Ovary (tissue), 9 donors: ENCODE data around the gene INSL3. TPM values are rescaled to one million over a fixed set of nuclear protein-coding genes. Genes with fewer than 3 reads are reported as not detected.

Experiments
- DNase-seq, 5 donors: peaks; one replicate each; pipeline ENCODE4 v3.0.0-alpha.2; 2019 to 2020
- H3K27ac ChIP-seq, 2 donors: fragments of 200-600 bp; one replicate each; pipeline versions ENCODE4 v1.5.1 to v1.8.0; 2019 to 2022
- H3K27me3 ChIP-seq: fragments of 200-600 bp; one replicate; pipeline ENCODE4 v1.8.0; 2022
- H3K36me3 ChIP-seq: fragments of 200-600 bp; sonication (generic); one replicate; pipeline ENCODE4 v1.5.1; 2019
- H3K4me1 ChIP-seq: one replicate; pipeline ENCODE4 v1.8.1; 2013; ENCODE audit warnings: mild to moderate bottlenecking, moderate library complexity; ENCODE audit not compliant: insufficient read depth
- H3K4me3 ChIP-seq: fragments of 200-600 bp; sonication (generic); one replicate; pipeline ENCODE4 v1.5.1; 2017
- H3K9me3 ChIP-seq, 2 donors: fragments of 200-600 bp in 1 of 2; sonication (generic) in 1 of 2; one replicate each; pipeline versions ENCODE4 v1.5.1 to v1.8.1; 2013 to 2019; ENCODE audit warnings: mild to moderate bottlenecking in 1 of 2, moderate library complexity in 1 of 2
- EP300 ChIP-seq: sonication (generic); formaldehyde crosslinking; IDR thresholded peaks from one replicate; pipeline ENCODE4 v1.6.1; 2017; ENCODE audit warnings: antibody characterized with exemption
- POLR2A ChIP-seq: fragments of 450-650 bp; IDR thresholded peaks from one replicate; pipeline ENCODE4 v1.6.1; 2017; ENCODE audit warnings: antibody characterized with exemption, mild to moderate bottlenecking, moderate library complexity
- WGBS, 3 donors: extraction: QIAGEN DNeasy Blood & Tissue Kit in 1 of 3; methylation state at CpG; one replicate each; pipeline versions ENCODE4 v1.1.5 to v1.1.7; 2013 to 2017; 5-methylcytosine and 5-hydroxymethylcytosine counted together
- intact Hi-C, 4 donors: fragments of 100-400 bp; cut with DNase I; formaldehyde crosslinking; loops; one replicate each; pipeline versions ENCODE4 v1.11.0 to v1.15.1; 2022 to 2023
- polyA plus RNA-seq, 2 donors: library from polyadenylated mRNA; stranded (reverse); fragments of 200-250 nt in 1 of 2; fragments of 350-450 nt in 1 of 2; fragmentation: Illumina TruSeq in 1 of 2; extraction: RNeasy Lipid Tissue Mini Kit (QIAGEN cat#74804) in 1 of 2; gene quantifications; one replicate each; pipeline ENCODE4 v1.2.3, GENCODE V29; 2013 to 2014
- total RNA-seq, 7 donors: library from RNA; depleted of rRNA in 2 of 7; stranded (reverse); fragments of >200 nt in 2 of 7; fragmentation: NEBNext Ultra II Directional in 3 of 7; extraction: Animal tissue kit (Norgen Biotek cat#: 25700) in 3 of 7; gene quantifications; one replicate each; pipeline versions ENCODE4 v1.1.0 to v1.2.4, GENCODE V29; 2016 to 2023
- TF ChIP-seq, protein P1 (sequence below), 3 donors: fragments of 450-650 bp in 2 of 3; fragments of 200-600 bp in 1 of 3; IDR thresholded peaks; one replicate each; pipeline versions ENCODE4 v1.5.1 to v1.8.0; 2016 to 2022; ENCODE audit warnings: antibody characterized with exemption in 3 of 3, mild to moderate bottlenecking in 1 of 3
- donor health status: DM: no; HTN: no; CAD: no; lungs with moderate emphysema.
- donor health status: DM: no; HTN: no; CAD: no.
- donor health status: Bipolar disorder and iron deficiency.
- donor health status: DM: yes; HTN: yes; CAD: no.
- donor health status: DM: no; HTN: no; CAD: no.
- donor health status: DM: yes; HTN: yes; CAD: no.

Gene INSL3
- total and polyA plus RNA-seq, 9 donors, result 0.38 to 121 (median 2.0) TPM; not detected in 1

DNA sequence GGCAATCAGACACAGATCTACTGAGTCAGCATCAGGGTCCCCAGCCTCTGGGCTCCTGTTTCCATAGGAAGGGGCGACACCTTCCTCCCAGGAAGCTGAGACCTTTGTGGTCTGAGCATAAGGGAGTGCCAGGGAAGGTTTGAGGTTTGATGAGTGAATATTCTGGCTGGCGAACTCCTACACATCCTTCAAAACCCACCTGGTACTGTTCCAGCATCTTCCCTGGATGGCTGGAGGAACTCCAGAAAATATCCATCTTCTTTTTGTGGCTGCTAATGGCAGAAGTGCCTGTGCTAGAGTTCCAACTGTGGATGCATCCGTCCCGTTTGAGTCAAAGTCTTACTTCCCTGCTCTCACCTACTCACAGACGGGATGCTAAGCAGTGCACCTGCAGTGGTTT, 9.2 kb downstream of the INSL3 start:
- intact Hi-C loops, result no loop called here
- WGBS, 3 donors, result 54 to 71% (median 58%) methylated on average over 5 of the region's 5 CpGs
- Histone ChIP-seq H3K36me3 (no peaks in the 10 kb centered on the region), H3K4me3 (no peak overlapping the region), H3K27ac (no peak overlapping the region), H3K27me3 (no peaks in the 10 kb centered on the region), H3K4me1 (no peaks in the 10 kb centered on the region), H3K9me3 (no peaks in the 10 kb centered on the region)
- DNase-seq, result no peak
- TF ChIP-seq EP300 (no peak), POLR2A (no peak)
- TF ChIP-seq, protein P1, sequence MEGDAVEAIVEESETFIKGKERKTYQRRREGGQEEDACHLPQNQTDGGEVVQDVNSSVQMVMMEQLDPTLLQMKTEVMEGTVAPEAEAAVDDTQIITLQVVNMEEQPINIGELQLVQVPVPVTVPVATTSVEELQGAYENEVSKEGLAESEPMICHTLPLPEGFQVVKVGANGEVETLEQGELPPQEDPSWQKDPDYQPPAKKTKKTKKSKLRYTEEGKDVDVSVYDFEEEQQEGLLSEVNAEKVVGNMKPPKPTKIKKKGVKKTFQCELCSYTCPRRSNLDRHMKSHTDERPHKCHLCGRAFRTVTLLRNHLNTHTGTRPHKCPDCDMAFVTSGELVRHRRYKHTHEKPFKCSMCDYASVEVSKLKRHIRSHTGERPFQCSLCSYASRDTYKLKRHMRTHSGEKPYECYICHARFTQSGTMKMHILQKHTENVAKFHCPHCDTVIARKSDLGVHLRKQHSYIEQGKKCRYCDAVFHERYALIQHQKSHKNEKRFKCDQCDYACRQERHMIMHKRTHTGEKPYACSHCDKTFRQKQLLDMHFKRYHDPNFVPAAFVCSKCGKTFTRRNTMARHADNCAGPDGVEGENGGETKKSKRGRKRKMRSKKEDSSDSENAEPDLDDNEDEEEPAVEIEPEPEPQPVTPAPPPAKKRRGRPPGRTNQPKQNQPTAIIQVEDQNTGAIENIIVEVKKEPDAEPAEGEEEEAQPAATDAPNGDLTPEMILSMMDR (IDR thresholded peaks at IDR 0.05), result no peak

DNA sequence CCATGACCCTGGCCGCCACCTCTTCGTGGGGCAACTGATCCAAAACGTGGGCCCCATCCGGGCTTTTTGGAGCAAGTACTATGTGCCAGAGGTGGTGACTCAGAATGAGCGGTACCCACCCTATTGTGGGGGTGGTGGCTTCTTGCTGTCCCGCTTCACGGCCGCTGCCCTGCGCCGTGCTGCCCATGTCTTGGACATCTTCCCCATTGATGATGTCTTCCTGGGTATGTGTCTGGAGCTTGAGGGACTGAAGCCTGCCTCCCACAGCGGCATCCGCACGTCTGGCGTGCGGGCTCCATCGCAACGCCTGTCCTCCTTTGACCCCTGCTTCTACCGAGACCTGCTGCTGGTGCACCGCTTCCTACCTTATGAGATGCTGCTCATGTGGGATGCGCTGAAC, 9.6 kb downstream of the INSL3 start:
- TF ChIP-seq POLR2A, result no peak
- TF ChIP-seq EP300, result no peak
- TF ChIP-seq, protein P1 (IDR thresholded peaks at IDR 0.05), result no peak
- 86 to 88% (median 86%) methylated on average over 20 of the region's 20 CpGs for WGBS, 3 donors
- intact Hi-C loops, result no loop called here
- no peak for DNase-seq
- no peaks in the 10 kb centered on the region for H3K36me3 ChIP-seq
- H3K27me3 ChIP-seq, result no peaks in the 10 kb centered on the region
- H3K4me1 ChIP-seq, result no peaks in the 10 kb centered on the region
- H3K4me3 ChIP-seq, result no peak overlapping the region
- H3K9me3 ChIP-seq, result no peaks in the 10 kb centered on the region
- no peak overlapping the region for H3K27ac ChIP-seq

DNA sequence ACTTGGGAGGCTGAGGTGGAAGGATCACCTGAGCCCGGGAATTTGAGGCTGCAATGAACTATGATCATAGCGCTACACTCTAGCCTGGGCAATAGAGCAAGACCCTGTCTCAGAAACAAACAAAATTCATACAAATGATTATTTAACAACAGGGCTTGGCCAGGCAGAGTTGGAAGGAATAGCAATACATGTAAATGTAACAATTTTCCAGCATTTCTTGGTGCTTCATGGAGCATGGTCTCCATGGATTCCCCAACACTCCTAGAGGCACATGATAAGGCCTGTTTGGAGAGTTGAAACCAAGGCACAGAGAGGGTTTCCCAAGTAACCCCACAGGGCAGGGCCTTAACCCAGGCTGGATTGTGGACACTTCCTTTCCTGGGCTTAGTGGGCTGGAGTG, 10.2 kb downstream of the INSL3 start:
- Histone ChIP-seq H3K9me3 (no peaks in the 10 kb centered on the region), H3K4me3 (no peak overlapping the region), H3K27me3 (no peaks in the 10 kb centered on the region), H3K36me3 (no peaks in the 10 kb centered on the region), H3K4me1 (no peaks in the 10 kb centered on the region), H3K27ac (no peak overlapping the region)
- no peak for DNase-seq
- 91 to 98% (median 96%) methylated on average over 2 of the region's 2 CpGs for WGBS, 3 donors
- TF ChIP-seq, protein P1 (IDR thresholded peaks at IDR 0.05), result no peak
- TF ChIP-seq EP300 (no peak), POLR2A (no peak)
- intact Hi-C loops, result no loop called here

DNA sequence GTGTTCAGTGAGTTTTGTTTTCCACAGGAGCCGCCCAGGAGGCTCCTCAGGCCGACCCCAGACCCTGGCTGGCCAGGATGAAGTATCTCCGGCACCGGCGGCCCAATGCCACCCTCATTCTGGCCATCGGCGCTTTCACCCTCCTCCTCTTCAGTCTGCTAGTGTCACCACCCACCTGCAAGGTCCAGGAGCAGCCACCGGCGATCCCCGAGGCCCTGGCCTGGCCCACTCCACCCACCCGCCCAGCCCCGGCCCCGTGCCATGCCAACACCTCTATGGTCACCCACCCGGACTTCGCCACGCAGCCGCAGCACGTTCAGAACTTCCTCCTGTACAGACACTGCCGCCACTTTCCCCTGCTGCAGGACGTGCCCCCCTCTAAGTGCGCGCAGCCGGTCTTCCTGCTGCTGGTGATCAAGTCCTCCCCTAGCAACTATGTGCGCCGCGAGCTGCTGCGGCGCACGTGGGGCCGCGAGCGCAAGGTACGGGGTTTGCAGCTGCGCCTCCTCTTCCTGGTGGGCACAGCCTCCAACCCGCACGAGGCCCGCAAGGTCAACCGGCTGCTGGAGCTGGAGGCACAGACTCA, 13.5 kb downstream of the INSL3 start:
- H3K9me3 ChIP-seq, result no peaks in the 10 kb centered on the region
- intact Hi-C loops, result no loop called here
- no peaks in the 10 kb centered on the region for H3K4me1 ChIP-seq
- WGBS, 3 donors, result 67 to 78% (median 76%) methylated on average over 38 of the region's 38 CpGs
- H3K4me3 ChIP-seq, result no peak overlapping the region
- H3K36me3 ChIP-seq, result no peaks in the 10 kb centered on the region
- H3K27ac ChIP-seq, result no peak overlapping the region
- H3K27me3 ChIP-seq, result no peaks in the 10 kb centered on the region
- no peak for DNase-seq
- TF ChIP-seq EP300, result no peak
- TF ChIP-seq, protein P1 (IDR thresholded peaks at IDR 0.05), result no peak
